HG02588 (cell line): ENCODE measurements around the gene ACVR1B.

Source experiments
- ATAC-seq: cut with Tn5 transposase; IDR thresholded peaks from one replicate; pipeline ENCODE4 v1.9.1; 2021; ENCODE audit warnings: mild to moderate bottlenecking, moderate library complexity; ENCODE audit not compliant: unreplicated experiment

ACVR1B gene

GRCh38 chr12:51942501-51943000, 8.9 kb upstream of the ACVR1B start:
- ATAC-seq: no peak

- ATAC-seq: no peak
Measured at GRCh38 chr12:51943346-51943745, 8.2 kb upstream of the ACVR1B start.

- no peak for ATAC-seq
Measured at GRCh38 chr12:51944608-51945233, 6.8 kb upstream of the ACVR1B start.

- ATAC-seq: no peak
Measured at GRCh38 chr12:51947246-51947996, 4.1 kb upstream of the ACVR1B start.

- ATAC-seq: no peak
Measured at GRCh38 chr12:51948066-51948465, 3.4 kb upstream of the ACVR1B start.

- ATAC-seq: no peak
Measured at GRCh38 chr12:51949342-51950030, 2.0 kb upstream of the ACVR1B start.

- ATAC-seq: no peak
Measured at GRCh38 chr12:51950682-51951198, 759 bp upstream of the ACVR1B start.

GRCh38 chr12:51951843-51952722, 584 bp downstream of the ACVR1B start:
- no peak for ATAC-seq

GRCh38 chr12:51953089-51953488, 1.6 kb downstream of the ACVR1B start:
- ATAC-seq: no peak

- ATAC-seq: no peak
Measured at GRCh38 chr12:51953864-51954263, 2.4 kb downstream of the ACVR1B start.

GRCh38 chr12:51954561-51955361, 3.3 kb downstream of the ACVR1B start:
- ATAC-seq: no peak

GRCh38 chr12:51955702-51956101, 4.2 kb downstream of the ACVR1B start:
- no peak for ATAC-seq

GRCh38 chr12:51958542-51958941, 7.0 kb downstream of the ACVR1B start:
- no peak for ATAC-seq

- ATAC-seq: no peak
Measured at GRCh38 chr12:51959211-51959610, 7.7 kb downstream of the ACVR1B start.

GRCh38 chr12:51959921-51960320, 8.4 kb downstream of the ACVR1B start:
- no peak for ATAC-seq

- no peak for ATAC-seq
Measured at GRCh38 chr12:51960488-51960887, 9.0 kb downstream of the ACVR1B start.

GRCh38 chr12:51960890-51961289, 9.4 kb downstream of the ACVR1B start:
- no peak for ATAC-seq

- ATAC-seq: no peak
Measured at GRCh38 chr12:51961834-51962233, 10.3 kb downstream of the ACVR1B start.

GRCh38 chr12:51962737-51963136, 11.2 kb downstream of the ACVR1B start:
- no peak for ATAC-seq

GRCh38 chr12:51963477-51963876, 12.0 kb downstream of the ACVR1B start:
- ATAC-seq: no peak
